Keratinocyte (primary cell): ENCODE results near the gene RPS15A.
"Not testable (repeated sequence)": the region's sequence is repeated elsewhere in the genome, so short reads cannot be mapped to it uniquely, and the experiment has no call there.

ENCODE experiments used
- CTCF ChIP-seq, 3 experiments: IDR thresholded peaks in 1 of 3; conservative IDR thresholded peaks in 1 of 3; optimal IDR thresholded peaks in 1 of 3; 2 replicates in 2 of 3; 3 replicates in 1 of 3; pipeline versions ENCODE3 to v1.5.1; 2011; ENCODE audit warnings: low read length in 3 of 3, mild to moderate bottlenecking in 3 of 3, moderate library complexity in 2 of 3, control low read depth in 1 of 3, inconsistent platforms in 1 of 3; ENCODE audit not compliant: insufficient read depth in 2 of 3; ENCODE audit errors: extremely low read depth in 1 of 3
- EZH2 ChIP-seq: IDR thresholded peaks from one replicate; pipeline ENCODE4 v1.6.1; 2012; ENCODE audit warnings: inconsistent platforms, mild to moderate bottlenecking, low read length, moderate library complexity

DNA sequence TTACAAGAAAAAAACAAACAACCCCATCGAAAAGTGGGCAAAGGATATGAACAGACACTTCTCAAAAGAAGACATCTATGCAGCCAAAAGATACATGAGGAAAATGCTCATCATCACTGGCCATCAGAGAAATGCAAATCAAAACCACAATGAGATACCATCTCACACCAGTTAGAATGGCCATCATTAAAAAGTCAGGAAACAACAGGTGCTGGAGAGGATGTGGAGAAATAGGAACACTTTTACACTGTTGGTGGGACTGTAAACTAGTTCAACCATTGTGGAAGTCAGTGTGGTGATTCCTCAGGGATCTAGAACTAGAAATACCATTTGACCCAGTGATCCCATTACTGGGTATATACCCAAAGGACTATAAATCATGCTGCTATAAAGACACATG lies 12.5 kb downstream of the RPS15A start:
- TF ChIP-seq CTCF (optimal IDR thresholded peaks at IDR 0.05 in 1 of 3, IDR thresholded peaks at IDR 0.05 in 1 of 3, conservative IDR thresholded peaks at IDR 0.05 in 1 of 3; ENCODE audit: extremely low read depth in 1 of 3, insufficient read depth in 2 of 3, low read length in 3 of 3); EZH2: not testable (repeated sequence)
